HUDEP-2 (cell line): ENCODE results near the gene IDH3G.
A peak's percentile ranks its signal among the peaks of the same experiment; 100 is the strongest.
"Not testable (repeated sequence)": the region's sequence is repeated elsewhere in the genome, so short reads cannot be mapped to it uniquely, and the experiment has no call there.

Experiments used
- DNase-seq, 76 experiments: peaks; one replicate each; lab custom pipeline; 2025; ENCODE audit not compliant: unreplicated experiment in 76 of 76; lab: John Stamatoyannopoulos, UW

The IDH3G gene

GRCh38 chrX:153794018-153794896 lies at the start of gene IDH3G, which contains the start of gene SSR4:
TSS of gene IDH3G (minus strand) at chrX:153794375. CDS start at chrX:153794326, 49 bp downstream.
TSS of gene SSR4 (plus strand) at chrX:153794668. CDS start at chrX:153794688, 20 bp downstream.
- peak; percentile 11 to 92 (median 85) for DNase-seq

GRCh38 chrX:153836921-153837320 lies 42.7 kb upstream of the IDH3G start:
- no peak for DNase-seq

- DNase-seq: no peak
Observed at GRCh38 chrX:153832728-153833127, 38.6 kb upstream of the IDH3G start.

- no peak for DNase-seq
Observed at GRCh38 chrX:153831429-153832150, 37.4 kb upstream of the IDH3G start.

- no peak for DNase-seq
Observed at GRCh38 chrX:153830640-153831428, 36.7 kb upstream of the IDH3G start.

- no peak for DNase-seq
Observed at GRCh38 chrX:153829799-153830639, 35.8 kb upstream of the IDH3G start, which contains the start of gene PDZD4. TSS of gene PDZD4 (minus strand) at chrX:153830544. CDS start at chrX:153830298, 246 bp downstream.

- no peak for DNase-seq
Observed at GRCh38 chrX:153829549-153829798, 35.3 kb upstream of the IDH3G start.

- DNase-seq: no peak
Observed at GRCh38 chrX:153828723-153829548, 34.8 kb upstream of the IDH3G start.

GRCh38 chrX:153828308-153828707 lies 34.1 kb upstream of the IDH3G start:
- no peak for DNase-seq

GRCh38 chrX:153827903-153828302 lies 33.7 kb upstream of the IDH3G start:
- DNase-seq: no peak

GRCh38 chrX:153827016-153827415 lies 32.8 kb upstream of the IDH3G start:
- no peak for DNase-seq

GRCh38 chrX:153825042-153825441 lies 30.9 kb upstream of the IDH3G start:
- DNase-seq: no peak

- no peak for DNase-seq
Observed at GRCh38 chrX:153824348-153824747, 30.2 kb upstream of the IDH3G start.

- DNase-seq: no peak
Observed at GRCh38 chrX:153821066-153821465, 26.9 kb upstream of the IDH3G start.

- DNase-seq: no peak
Observed at GRCh38 chrX:153820601-153821000, 26.4 kb upstream of the IDH3G start.

- no peak for DNase-seq
Observed at GRCh38 chrX:153819384-153820040, 25.3 kb upstream of the IDH3G start.

GRCh38 chrX:153818571-153819383 lies 24.6 kb upstream of the IDH3G start:
- peak in 2 of 76 experiments; percentile 0 to 13 for DNase-seq

GRCh38 chrX:153818064-153818463 lies 23.9 kb upstream of the IDH3G start:
- DNase-seq: not testable (repeated sequence)
